ENCODE measurements around the gene RGR.

Gene RGR

DNA sequence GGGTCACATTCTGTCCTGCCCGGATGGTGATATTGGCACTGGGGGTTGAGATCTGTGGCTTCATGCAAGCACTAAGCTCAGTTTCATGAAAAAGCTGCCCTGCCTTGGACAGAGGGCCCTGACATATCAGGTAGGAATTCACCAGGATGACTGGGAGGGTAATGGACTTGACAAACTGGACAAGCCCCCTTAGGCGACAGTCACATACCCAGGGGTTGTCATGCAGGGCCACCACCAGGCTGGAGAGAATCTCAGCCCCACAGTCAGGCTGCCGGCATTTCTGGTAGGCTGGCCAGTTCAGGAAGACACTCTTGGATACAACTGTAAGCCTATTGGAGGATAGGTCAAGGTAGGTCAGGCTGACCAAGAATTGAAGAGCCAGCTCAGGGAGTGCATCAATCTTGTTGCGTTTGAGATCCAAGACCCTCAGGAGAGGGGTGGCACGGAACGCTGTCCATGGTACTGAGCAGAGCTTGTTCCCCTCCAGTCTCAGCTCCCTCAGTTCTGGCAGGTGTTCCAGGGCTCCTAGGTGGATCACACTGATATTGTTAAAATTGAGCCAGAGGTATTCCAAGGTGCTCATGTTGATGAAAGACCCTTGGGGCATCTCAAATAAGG, 20.3 kb upstream of the RGR start:
- no peak for DNase-seq

DNA sequence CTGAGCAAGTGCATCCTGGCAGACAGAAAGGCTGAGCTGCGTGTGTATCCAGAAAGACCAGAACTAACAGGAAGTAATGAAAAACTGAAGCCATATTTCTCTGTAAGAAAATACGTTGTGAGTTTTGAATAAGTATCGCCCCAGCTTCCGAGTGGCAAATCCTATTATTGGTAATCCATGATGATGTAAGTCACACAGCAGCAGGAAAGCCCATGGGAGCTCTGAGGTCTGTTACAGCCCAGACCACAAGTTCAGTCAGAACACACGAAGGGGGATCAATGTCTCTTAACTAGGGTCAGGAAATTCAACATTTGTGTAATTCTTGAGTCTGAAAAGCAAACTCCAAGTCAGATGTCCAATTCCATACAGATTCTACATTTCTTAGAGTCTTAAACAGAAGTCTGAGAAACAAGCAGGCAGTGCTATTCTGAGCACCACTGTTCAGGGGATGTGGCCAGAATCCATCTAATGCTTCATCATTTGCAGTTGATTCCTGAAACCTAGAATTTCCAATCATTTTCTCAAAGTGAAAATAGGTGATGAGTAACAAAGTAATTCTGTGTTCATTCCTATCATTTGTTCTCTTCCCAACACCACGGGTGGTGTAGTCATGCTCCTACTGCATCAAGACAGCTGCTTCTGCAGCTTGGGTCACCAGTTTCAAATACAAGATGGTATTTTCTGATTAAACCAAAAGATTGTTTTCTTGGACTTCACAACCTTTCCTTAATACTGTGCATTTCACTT, 19.3 kb upstream of the RGR start, which contains the start of gene LRIT2:
TSS of gene LRIT2 (minus strand) at position 118 of the 747 bp plus-strand sequence. CDS start at position 94, 24 bp downstream.
- no peak for DNase-seq

DNA sequence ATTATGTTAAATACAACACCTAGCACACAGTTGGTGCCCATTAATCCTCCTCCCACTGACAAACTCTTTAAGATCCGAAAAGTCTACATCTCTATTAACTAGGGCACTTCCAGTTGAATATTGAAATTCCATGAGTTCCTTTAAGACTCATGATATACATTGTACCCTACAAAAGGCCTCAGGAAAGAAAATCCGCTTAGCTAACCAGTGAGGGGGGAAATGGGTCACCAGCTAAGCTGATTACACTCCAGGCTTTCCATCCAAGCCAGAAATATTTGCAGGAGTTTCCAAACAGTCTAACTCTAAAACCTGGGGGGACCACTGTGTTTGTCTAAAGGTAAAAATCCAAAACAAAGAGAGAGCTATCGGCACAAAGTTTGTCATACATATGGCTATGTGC, 18.2 kb upstream of the RGR start:
- no peak for DNase-seq

DNA sequence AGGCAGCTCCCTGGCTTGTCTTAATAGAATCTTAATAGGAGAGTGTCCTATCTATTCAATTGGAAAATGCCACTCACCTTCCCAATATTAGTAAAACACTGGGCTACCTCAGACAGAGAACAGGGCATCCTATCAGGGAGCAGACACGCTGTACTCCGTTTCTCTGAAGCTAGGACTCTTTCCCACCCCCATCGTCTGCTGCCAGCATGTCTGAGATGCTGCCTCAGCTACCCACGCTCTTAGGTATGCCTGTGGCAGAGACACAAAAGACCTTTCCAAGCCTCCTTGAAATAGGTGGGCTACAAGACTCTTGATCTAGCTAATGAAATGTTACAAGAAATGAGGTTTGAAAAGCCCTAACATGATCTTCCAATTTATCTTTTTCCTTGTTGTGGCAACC, 17.0 kb upstream of the RGR start:
- DNase-seq, result no peak

DNA sequence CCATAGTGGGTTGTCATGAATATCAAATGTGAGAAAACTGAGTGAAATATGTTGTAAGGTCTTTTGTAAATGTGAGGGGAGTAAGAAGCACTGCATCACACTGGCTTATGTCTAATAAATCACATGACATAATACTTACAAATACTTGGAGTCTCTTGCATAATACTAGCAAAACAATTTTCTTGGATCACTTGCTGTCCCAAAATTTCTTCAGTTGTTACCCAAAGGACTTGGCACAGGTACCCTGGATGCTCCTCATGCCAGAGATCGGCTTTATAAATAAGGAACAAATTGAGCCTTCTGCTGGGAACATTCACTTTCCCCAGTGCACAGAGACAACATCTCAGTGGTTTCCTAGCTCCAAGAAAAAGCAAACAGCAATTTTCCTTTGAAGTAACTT, 14.5 kb upstream of the RGR start:
- DNase-seq, result no peak

DNA sequence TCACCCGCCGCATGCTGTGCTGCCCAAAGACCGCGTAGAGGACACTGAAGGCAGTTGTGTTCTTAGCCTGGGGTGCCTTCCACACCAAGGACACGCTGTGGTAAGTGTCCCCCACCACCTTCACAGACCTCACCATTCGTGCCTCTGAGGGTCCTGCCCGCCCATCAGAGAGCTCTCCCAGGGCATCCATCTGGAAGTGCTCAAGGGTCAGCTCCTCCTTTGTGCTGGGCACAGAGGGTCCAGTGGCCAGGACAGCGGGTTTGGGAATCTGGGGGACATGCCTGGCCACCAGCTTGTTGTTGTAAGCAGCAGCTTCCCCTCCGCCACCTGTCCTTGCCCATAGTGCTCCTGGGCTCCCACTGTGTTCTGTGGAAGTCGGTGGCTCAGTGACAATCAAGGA, 12.5 kb upstream of the RGR start:
- no peak for DNase-seq

DNA sequence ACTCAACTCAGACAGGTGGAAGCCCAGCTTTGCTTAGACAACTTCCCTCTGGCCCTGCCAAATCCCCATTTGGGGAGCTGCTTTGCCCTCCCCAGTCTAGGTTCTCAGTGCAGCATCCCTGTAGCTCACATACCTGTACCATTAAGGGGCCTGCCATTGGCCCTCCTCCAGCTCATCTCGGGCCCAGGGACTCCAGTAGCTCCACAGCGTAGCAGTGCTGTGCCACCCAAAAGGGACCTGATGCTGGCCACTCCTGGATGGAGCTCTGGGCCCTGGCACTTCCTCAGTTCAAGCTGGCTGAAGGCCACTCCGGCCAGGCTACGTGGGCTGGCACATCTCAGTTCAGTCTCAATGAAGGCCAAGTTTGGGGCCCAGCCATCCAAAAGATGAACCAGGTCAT, 10.9 kb upstream of the RGR start:
- no peak for DNase-seq

DNA sequence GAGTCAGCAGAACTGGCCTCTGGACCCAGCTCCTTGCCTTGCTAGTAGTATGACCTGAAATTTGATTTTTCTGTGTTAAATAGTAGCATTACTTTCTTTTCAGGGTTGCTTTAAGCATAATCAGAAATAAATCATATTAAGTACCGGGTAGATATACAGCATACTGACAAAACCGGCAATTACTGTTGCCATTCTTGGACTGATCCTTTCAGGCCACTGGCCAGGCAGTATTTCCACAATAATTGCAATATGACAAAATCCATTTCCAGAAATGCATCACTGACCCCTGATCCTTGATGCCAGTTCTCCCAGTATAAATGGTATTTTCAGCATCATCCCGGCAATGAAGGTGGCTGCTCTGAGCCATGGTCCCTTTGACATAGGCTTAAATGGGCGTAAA, 10.4 kb upstream of the RGR start:
- DNase-seq, result no peak

DNA sequence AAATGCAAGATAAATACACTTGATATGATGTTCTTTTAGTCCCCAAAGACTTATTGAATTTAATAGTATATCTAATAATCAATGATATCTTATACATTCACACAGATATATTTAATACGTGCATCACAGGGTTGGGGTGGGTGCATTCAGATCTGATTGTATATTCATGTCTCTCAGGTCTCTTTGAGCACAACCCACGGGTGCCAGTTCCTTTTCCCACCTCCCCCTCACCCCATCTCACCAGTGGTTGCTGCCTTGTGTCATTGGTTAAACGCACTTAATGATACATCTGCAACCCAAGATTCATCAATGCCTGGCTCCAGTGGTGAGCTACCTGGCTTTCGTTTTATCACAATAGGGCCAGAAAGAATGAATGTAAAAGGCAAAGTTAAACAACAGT, 9.8 kb upstream of the RGR start:
- no peak for DNase-seq

DNA sequence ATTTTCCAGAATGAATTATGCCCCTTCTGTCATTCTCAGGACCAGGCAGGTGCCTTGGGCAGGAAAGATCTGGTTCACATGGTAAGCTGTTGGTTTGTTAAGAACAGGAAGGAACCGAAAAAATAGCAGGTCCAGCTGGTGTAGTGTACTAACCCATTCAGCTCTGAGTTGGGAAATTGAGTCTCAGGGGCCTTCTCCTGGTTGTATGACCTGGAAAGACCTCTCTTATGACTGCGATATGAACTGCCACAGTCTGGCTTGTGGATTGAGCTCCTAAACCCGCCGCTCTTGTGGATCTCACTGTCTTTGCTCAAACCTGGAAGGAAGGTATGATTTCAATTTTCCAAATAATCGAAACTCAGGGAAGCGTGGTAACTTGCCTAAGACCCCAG, 8.1 kb upstream of the RGR start:
- no peak for DNase-seq

DNA sequence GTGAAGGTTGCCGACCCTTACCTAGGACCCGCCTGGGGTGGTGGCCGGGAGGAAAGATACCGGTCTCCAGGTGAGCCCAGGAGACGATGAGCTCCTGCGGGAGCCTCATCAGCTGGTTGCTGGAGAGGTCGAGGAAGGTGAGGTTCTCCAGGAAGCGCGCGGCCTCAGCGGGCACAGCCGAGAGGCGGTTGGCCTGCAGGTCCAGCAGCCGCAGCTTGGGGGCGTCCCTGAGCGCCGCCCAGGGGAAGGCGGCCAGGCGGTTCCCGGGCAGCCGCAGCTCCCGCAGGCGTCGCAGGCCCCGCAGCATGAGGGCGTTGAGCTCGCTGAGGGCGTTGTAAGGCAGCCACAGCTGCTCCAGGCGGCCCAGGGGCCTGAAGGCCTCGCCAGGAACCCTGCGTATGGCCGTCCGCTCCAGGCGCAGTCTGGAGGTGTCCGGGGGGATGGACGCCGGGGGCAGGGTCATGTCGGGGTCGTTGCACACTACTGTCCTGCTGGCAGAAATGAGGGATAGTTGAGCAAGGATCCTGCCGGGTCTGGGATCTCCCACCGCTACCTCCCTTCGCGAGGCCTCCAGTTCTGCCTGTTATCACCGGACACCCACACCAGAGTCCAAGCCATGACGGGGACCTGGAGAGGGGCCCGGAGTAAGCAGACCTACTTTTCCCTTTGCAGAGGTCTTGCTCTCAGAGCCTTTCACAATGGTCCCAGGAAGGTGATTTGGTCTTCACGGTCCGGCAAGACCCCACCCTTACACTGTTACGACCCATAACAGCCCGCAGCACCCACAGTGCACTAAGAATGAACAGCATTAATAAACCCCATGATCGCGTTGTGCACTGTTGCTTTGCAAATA, 7.4 kb upstream of the RGR start:
- DNase-seq, result no peak

DNA sequence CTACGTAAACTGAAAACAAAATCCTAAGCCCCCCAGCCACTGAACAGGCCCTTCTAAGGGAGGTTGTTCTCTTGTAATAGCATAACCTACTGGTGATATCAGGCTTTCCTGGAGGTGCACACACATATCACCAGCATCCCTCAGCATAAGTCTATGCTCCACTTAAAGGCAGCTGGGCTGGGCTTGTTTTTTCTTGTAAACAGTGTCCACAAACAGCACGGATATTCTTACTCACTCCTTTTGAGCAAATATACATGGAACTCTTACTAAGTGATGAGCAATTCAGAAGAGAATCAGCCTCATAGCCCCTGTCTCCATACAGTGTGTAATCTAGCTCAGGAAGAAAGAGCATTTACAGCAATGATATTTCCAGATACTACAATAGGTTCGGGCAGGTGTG, 5.9 kb upstream of the RGR start:
- DNase-seq, result no peak

DNA sequence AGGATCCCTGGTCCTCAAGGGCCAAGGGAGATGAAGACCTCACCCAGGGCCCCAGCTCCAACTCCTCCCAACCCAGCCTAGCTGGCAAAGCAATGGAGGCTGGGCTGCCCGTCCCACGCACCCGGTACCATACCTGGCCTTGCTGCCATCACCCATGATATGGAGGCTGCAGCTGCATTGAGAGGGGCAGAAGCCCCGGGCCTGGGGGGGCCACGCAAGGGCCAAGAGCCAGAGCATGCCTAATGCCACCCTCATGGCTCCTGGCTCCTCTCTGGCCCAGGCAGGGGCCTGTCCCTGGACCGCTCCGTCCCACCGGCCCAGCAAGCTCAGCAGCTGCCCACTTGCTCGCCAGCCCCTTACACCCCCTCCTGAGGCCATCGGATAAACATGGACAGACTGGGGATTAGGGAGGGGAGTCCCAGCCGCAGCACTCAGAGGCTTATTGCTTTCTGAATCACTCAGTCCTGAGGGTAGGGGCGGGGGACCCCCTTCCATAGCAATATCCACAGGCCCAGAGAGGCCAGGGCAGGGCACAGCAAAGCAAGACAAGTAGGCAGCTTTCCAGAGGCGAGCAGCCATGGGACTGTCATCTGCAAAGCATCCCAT, 3.6 kb upstream of the RGR start, which contains the start of gene LRIT1:
TSS of gene LRIT1 (minus strand) at position 362 of the 606 bp plus-strand sequence. CDS start at position 255, 107 bp downstream.
- DNase-seq, result no peak

DNA sequence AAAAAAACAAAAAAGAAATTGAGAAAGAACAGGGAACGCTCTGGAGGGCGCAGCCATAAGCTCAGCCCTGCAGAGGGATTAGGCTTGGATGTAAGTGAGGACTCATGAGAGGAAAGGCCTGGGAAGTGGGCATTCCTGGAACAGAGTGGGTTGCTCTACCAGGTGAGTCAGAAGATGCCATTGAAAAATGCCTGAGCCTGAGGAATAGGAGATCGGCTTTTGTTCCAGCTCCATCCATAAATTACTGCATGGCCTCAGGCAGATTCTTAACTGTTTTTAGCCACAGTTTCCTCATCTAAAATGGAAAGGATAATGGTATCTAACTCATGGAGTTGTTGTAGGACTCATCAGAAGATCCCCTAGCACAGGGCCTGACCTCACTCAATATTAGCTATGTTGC, 1.1 kb upstream of the RGR start:
- no peak for DNase-seq

DNA sequence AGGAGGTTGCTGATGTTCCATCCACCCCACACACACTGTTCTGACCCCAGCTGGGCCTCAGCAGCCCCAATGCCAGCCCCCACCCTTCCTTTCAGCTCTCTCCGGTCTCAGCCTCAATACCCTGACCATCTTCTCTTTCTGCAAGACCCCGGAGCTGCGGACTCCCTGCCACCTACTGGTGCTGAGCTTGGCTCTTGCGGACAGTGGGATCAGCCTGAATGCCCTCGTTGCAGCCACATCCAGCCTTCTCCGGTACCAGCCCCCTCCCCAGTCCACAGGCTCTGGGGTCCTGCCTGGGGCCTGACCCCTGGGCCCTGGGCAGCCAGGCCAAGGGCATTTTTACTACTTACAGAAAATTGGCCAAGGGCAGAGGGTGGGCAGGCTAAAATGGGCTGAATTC, 2.6 kb downstream of the RGR start:
- DNase-seq, result no peak

DNA sequence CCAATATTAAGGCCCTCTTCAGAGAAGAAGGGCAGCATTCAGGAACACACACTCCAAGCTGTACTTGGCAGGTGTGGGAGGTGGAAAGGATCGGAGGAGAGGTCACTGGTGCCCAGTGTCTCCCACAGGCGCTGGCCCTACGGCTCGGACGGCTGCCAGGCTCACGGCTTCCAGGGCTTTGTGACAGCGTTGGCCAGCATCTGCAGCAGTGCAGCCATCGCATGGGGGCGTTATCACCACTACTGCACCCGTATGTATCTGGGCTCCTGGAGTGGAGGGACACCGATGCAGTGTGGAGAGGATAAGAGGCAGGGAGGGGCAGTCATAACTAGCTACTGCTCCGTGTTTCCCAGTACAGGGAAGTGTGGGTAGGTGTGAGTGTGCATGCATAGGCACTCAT, 3.9 kb downstream of the RGR start:
- DNase-seq, result no peak

DNA sequence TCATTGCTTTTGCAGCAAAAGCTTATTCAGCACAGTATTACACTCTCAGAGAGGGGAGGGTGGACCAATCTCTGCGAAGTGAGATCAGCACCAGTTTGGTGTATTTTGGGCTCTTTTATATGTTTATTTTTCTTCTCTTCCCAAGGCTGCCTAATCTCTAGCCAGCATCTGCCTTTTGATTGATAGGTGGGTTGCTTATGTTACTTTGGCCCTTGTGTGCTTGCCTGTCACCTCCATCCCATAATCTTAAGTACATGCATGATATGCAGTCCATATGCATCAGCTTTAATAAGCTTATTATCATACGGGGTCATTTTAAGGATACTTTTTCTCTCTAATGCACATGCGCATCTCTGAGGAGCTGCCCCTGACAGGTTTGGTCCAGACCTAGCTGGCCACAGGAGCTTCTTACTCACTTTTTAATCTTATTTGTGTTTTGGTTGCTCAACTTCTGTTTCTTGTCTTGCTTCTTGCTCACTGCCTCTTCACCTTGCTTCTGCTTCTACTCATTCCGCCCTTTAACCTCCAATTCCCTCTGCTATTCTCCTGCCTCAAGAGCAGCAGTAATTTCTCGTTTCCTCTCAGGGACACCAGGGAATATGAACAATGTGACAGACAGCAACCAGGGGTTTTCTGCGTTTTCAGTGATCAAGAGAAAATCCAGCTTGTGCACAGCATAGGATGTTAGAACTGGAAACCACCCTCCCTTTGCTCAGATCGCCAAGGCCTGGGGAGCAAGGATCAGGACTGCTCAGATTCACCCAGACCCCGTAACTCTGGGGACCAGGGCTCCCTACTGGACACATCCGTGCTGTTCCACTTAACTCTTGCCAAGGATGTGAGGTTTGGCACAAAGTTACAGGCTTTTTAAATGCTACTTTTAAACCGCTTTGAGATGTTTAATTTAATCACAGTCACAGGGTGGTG, 10.0 kb downstream of the RGR start:
- DNase-seq, result no peak

DNA sequence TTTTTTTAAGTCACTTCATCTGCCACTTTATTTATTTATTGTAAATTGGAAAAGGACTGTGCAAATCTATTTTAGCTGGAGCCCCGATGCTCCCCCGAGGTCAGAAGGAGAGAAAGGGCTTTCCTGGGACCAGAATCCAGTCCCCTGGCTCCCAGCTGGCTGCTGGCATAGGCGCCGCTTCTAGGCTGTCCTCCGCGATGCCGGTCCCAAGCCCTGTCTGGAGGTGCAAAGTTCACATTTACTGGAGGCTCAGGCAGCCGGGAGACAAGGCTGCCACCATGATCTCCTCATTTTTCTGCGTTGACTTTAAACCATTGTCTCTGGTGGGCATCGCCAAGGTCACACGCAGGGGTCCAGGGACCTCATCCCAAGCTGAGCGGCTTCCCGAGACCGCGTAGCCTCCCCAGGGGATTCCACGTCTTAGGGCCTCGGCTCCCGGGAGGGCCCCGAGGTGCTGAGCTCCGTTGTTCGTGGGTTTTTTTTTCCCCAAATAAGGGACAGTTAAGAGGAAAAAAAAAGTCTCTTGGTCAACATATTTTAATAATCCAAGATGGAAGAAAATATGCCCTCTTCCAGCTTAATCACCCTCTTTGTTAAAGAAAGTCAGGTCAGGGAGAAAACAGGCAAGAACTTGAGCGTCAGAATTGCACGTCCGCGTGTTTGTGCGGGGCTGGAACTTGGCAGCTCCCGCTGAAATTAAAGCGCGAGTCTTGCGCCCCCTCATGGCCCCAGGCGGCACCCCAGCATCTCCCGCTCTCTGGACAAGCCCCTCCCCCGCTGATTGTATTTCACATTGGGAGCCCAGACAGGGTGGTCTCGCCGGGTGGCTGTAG, 11.9 kb downstream of the RGR start:
- DNase-seq, result no peak

DNA sequence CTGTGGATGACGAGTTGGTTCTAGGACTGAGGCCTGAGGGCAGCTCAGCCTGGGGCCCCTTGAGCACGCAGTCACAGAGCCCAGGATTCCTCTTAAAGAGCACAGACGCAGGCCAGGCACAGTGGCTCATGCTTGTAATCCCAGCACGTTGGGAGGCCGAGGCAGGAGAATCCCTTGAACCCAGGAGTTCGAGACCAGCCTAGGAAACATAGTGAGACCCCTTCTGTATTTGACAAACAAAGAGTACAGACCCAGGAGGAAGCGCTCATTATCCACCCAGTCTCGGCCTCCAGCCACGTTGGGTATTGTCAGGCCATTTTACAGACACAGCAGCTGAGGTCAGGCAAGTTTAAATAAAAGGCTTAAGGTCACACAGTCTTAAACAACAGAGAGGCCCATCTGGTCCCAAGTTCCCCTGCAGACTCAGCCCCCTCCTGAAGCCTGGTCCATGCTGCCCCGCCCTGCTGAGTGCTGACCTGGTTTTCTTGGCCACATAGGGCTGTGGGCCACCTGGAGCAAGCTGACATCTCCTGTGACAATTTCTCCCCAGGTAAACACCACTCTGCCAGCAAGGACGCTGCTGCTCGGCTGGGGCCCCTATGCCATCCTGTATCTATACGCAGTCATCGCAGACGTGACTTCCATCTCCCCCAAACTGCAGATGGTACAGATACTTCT, 12.6 kb downstream of the RGR start:
- DNase-seq, result no peak

DNA sequence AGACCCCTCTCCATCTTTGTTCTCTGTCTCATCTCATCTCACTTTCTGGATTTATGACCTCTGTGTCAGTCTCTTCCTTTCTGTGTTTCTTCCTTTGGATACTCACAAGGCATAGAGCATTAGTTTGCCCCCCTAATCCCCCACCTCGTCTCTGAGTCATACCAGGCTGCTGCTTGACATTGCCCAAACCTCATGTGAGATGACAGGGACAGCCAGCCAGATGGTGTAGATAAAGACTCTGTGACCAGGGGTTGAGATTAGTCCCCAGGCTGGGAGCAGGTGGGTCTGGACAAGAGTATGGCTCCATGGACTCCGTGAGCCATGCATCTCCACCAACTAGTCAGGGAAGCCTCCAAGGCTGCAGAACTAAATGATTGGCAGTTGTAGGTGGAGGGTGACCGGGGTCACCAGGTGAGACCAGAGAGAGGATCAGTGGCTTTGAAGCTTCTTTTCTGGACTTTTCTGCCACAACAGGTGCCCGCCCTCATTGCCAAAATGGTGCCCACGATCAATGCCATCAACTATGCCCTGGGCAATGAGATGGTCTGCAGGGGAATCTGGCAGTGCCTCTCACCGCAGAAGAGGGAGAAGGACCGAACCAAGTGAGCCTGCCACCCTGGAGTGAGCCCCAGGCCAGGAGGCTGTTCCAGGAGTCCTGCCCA, 13.3 kb downstream of the RGR start:
- no peak for DNase-seq

Data from DMS 273 treated with DMSO at 0.1 percent for 48 hours (cell line).